Neural progenitor cell (in vitro differentiated cells): Measurements from ENCODE around the gene RELN.

ENCODE experiments used
- EZH2 ChIP-seq: fragments of 200-600 bp; sonication (generic); IDR thresholded peaks from 2 replicates; pipeline ENCODE4 v1.6.1; 2017; ENCODE audit warnings: antibody characterized with exemption, mild to moderate bottlenecking, moderate library complexity
- TF ChIP-seq, protein P1 (sequence below): fragments of 200-600 bp; sonication (generic); IDR thresholded peaks from 2 replicates; pipeline ENCODE4 v1.5.1; 2017; ENCODE audit warnings: antibody characterized with exemption, mild to moderate bottlenecking

DNA sequence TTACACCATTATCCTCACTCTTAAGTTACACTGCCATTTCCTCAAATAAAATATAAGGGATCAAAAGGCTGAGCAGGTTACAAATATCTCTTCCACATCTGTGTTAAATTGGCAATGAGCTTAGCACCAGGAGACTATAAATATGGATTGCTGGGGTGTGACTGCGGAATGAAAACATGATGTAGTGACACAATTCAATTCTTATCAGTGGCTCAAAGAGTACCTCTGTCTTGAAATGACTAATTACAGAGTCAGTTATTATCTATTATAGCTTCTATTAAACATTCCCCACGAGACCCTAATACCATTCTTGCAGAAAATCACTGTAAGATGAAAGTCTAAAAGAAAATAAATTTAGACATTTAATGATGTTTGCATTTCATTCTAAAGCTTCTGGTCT is 67.1 kb downstream of the RELN start:
- TF ChIP-seq, protein P1, sequence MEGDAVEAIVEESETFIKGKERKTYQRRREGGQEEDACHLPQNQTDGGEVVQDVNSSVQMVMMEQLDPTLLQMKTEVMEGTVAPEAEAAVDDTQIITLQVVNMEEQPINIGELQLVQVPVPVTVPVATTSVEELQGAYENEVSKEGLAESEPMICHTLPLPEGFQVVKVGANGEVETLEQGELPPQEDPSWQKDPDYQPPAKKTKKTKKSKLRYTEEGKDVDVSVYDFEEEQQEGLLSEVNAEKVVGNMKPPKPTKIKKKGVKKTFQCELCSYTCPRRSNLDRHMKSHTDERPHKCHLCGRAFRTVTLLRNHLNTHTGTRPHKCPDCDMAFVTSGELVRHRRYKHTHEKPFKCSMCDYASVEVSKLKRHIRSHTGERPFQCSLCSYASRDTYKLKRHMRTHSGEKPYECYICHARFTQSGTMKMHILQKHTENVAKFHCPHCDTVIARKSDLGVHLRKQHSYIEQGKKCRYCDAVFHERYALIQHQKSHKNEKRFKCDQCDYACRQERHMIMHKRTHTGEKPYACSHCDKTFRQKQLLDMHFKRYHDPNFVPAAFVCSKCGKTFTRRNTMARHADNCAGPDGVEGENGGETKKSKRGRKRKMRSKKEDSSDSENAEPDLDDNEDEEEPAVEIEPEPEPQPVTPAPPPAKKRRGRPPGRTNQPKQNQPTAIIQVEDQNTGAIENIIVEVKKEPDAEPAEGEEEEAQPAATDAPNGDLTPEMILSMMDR, result no peak
- no peak for TF ChIP-seq EZH2
